ENCODE results near the gene DNAJB4. TPM values are rescaled to one million over a fixed set of nuclear protein-coding genes. Genes with fewer than 3 reads are reported as not detected.
"Not testable (repeated sequence)": the region's sequence is repeated elsewhere in the genome, so short reads cannot be mapped to it uniquely, and the experiment has no call there.

DNAJB4 gene
- total RNA-seq, 2 experiments from 2014 or later: 7.0 to 8.4 TPM

GRCh38 chr1:77983352-77983996 lies 21.3 kb upstream of the DNAJB4 start:
- H3K27ac Mint-ChIP-seq, DNase-seq, H3K4me3 Mint-ChIP-seq, H3K27me3 Mint-ChIP-seq, H3K9me3 Mint-ChIP-seq: not testable (repeated sequence)
- Mint-ChIP-seq H3K36me3 (peaks cover 29% of the 10 kb centered on the region), H3K4me1 (peaks cover 40% of the 10 kb centered on the region)

- Mint-ChIP-seq H3K4me1 (peaks cover 41% of the 10 kb centered on the region), H3K36me3 (peaks cover 29% of the 10 kb centered on the region)
Observed at GRCh38 chr1:77983997-77984355, 20.8 kb upstream of the DNAJB4 start.

GRCh38 chr1:77984629-77985028 lies 20.1 kb upstream of the DNAJB4 start:
- H3K36me3 Mint-ChIP-seq: peaks cover 33% of the 10 kb centered on the region
- no peak overlapping the region for H3K4me3 Mint-ChIP-seq
- H3K9me3 Mint-ChIP-seq: no peaks in the 10 kb centered on the region
- no peak for DNase-seq
- H3K27me3 Mint-ChIP-seq: no peaks in the 10 kb centered on the region
- H3K4me1 Mint-ChIP-seq: peaks cover 42% of the 10 kb centered on the region
- H3K27ac Mint-ChIP-seq: no peak overlapping the region

More at GRCh38 chr1:77983997-77984355, 20.8 kb upstream of the DNAJB4 start:
- Mint-ChIP-seq H3K9me3 (no peaks in the 10 kb centered on the region), H3K27ac (peak overlapping the region; percentile 53), H3K27me3 (no peaks in the 10 kb centered on the region), H3K4me3 (no peak overlapping the region)
- no peak for DNase-seq

GRCh38 chr1:77986810-77987209 lies 17.9 kb upstream of the DNAJB4 start:
- Mint-ChIP-seq H3K4me3 (no peak overlapping the region), H3K27ac (no peak overlapping the region), H3K27me3 (no peaks in the 10 kb centered on the region), H3K9me3 (no peaks in the 10 kb centered on the region), H3K36me3 (peaks cover 28% of the 10 kb centered on the region), H3K4me1 (peaks cover 45% of the 10 kb centered on the region)
- no peak for DNase-seq

- H3K4me3 Mint-ChIP-seq: no peak overlapping the region
- DNase-seq: no peak
- H3K36me3 Mint-ChIP-seq: peaks cover 26% of the 10 kb centered on the region
- H3K27me3 Mint-ChIP-seq: no peaks in the 10 kb centered on the region
- peaks cover 45% of the 10 kb centered on the region for H3K4me1 Mint-ChIP-seq
- no peaks in the 10 kb centered on the region for H3K9me3 Mint-ChIP-seq
- no peak overlapping the region for H3K27ac Mint-ChIP-seq
Observed at GRCh38 chr1:77987919-77988318, 16.8 kb upstream of the DNAJB4 start.

GRCh38 chr1:77989744-77990143 lies 15.0 kb upstream of the DNAJB4 start:
- DNase-seq: no peak
- Mint-ChIP-seq H3K9me3 (no peaks in the 10 kb centered on the region), H3K27ac (no peak overlapping the region), H3K4me3 (no peak overlapping the region), H3K4me1 (peaks cover 34% of the 10 kb centered on the region), H3K27me3 (no peaks in the 10 kb centered on the region), H3K36me3 (peaks cover 24% of the 10 kb centered on the region)

- H3K27me3 Mint-ChIP-seq: no peaks in the 10 kb centered on the region
- H3K4me1 Mint-ChIP-seq: peaks cover 31% of the 10 kb centered on the region
- DNase-seq: no peak
- peaks cover 22% of the 10 kb centered on the region for H3K36me3 Mint-ChIP-seq
- no peak overlapping the region for H3K27ac Mint-ChIP-seq
- H3K4me3 Mint-ChIP-seq: no peak overlapping the region
- no peaks in the 10 kb centered on the region for H3K9me3 Mint-ChIP-seq
Observed at GRCh38 chr1:77990629-77991204, 14.0 kb upstream of the DNAJB4 start.

- Mint-ChIP-seq H3K27ac (no peak overlapping the region), H3K4me1 (peaks cover 26% of the 10 kb centered on the region), H3K36me3 (peaks cover 20% of the 10 kb centered on the region), H3K27me3 (no peaks in the 10 kb centered on the region), H3K9me3 (no peaks in the 10 kb centered on the region), H3K4me3 (no peak overlapping the region)
- no peak for DNase-seq
Observed at GRCh38 chr1:77991638-77992037, 13.1 kb upstream of the DNAJB4 start.

- no peak overlapping the region for H3K27ac Mint-ChIP-seq
- no peak for DNase-seq
- H3K4me1 Mint-ChIP-seq: peaks cover 13% of the 10 kb centered on the region
- H3K27me3 Mint-ChIP-seq: no peaks in the 10 kb centered on the region
- no peak overlapping the region for H3K4me3 Mint-ChIP-seq
- no peaks in the 10 kb centered on the region for H3K9me3 Mint-ChIP-seq
- H3K36me3 Mint-ChIP-seq: peaks cover 25% of the 10 kb centered on the region
Observed at GRCh38 chr1:77994117-77994705, 10.5 kb upstream of the DNAJB4 start.

- DNase-seq: no peak
- H3K4me3 Mint-ChIP-seq: no peak overlapping the region
- no peaks in the 10 kb centered on the region for H3K27me3 Mint-ChIP-seq
- peaks cover 15% of the 10 kb centered on the region for H3K36me3 Mint-ChIP-seq
- H3K27ac Mint-ChIP-seq: no peak overlapping the region
- no peaks in the 10 kb centered on the region for H3K9me3 Mint-ChIP-seq
- no peaks in the 10 kb centered on the region for H3K4me1 Mint-ChIP-seq
Observed at GRCh38 chr1:77996734-77997133, 8.0 kb upstream of the DNAJB4 start.

GRCh38 chr1:78000536-78000935 lies 4.2 kb upstream of the DNAJB4 start:
- Mint-ChIP-seq H3K4me1 (peaks cover 20% of the 10 kb centered on the region), H3K36me3 (peaks cover 10% of the 10 kb centered on the region)
- not testable (repeated sequence) for H3K27me3 Mint-ChIP-seq, H3K4me3 Mint-ChIP-seq, H3K27ac Mint-ChIP-seq, DNase-seq, H3K9me3 Mint-ChIP-seq

GRCh38 chr1:78003070-78003746 lies 1.5 kb upstream of the DNAJB4 start:
- peaks cover 2% of the 10 kb centered on the region for H3K9me3 Mint-ChIP-seq
- DNase-seq: no peak
- no peak overlapping the region for H3K4me3 Mint-ChIP-seq
- peaks cover 4% of the 10 kb centered on the region for H3K27me3 Mint-ChIP-seq
- peak overlapping the region; percentile 45 for H3K27ac Mint-ChIP-seq
- H3K36me3 Mint-ChIP-seq: peaks cover 4% of the 10 kb centered on the region
- H3K4me1 Mint-ChIP-seq: peaks cover 26% of the 10 kb centered on the region

GRCh38 chr1:78003882-78004718 lies 639 bp upstream of the DNAJB4 start:
- peaks cover 3% of the 10 kb centered on the region for H3K36me3 Mint-ChIP-seq
- H3K27ac Mint-ChIP-seq: peak overlapping the region; percentile 100
- H3K9me3 Mint-ChIP-seq: peaks cover 2% of the 10 kb centered on the region
- H3K4me1 Mint-ChIP-seq: peaks cover 31% of the 10 kb centered on the region
- peaks cover 4% of the 10 kb centered on the region for H3K27me3 Mint-ChIP-seq
- DNase-seq: peak; percentile 59
- peak overlapping the region; percentile 88 for H3K4me3 Mint-ChIP-seq

- Mint-ChIP-seq H3K36me3 (peaks cover 3% of the 10 kb centered on the region), H3K9me3 (peaks cover 2% of the 10 kb centered on the region)
Observed at GRCh38 chr1:78005448-78005722, 646 bp downstream of the DNAJB4 start.

GRCh38 chr1:78005755-78006154 lies 1.0 kb downstream of the DNAJB4 start:
- no peak for DNase-seq
- Mint-ChIP-seq H3K9me3 (peaks cover 2% of the 10 kb centered on the region), H3K4me3 (peak overlapping the region; percentile 88), H3K36me3 (peaks cover 3% of the 10 kb centered on the region), H3K4me1 (peaks cover 41% of the 10 kb centered on the region), H3K27ac (no peak overlapping the region), H3K27me3 (peaks cover 4% of the 10 kb centered on the region)

More at GRCh38 chr1:78005448-78005722, 646 bp downstream of the DNAJB4 start:
- Mint-ChIP-seq H3K27me3 (peaks cover 4% of the 10 kb centered on the region), H3K4me3 (peak overlapping the region; percentile 88), H3K27ac (peak overlapping the region; percentile 100), H3K4me1 (peaks cover 40% of the 10 kb centered on the region)
- DNase-seq: no peak

All from activated naive CD8-positive, alpha-beta T cell treated with anti-CD3 and anti-CD28 coated beads for 36 hours (primary cell).